CD4-positive, alpha-beta T cell treated with Interleukin-17A for 1 hour (primary cell): ENCODE results near the gene RASSF8.

ENCODE experiments used
- DNase-seq: peaks from one replicate; pipeline ENCODE4 v3.0.0-alpha.2; 2020

The RASSF8 gene

DNA sequence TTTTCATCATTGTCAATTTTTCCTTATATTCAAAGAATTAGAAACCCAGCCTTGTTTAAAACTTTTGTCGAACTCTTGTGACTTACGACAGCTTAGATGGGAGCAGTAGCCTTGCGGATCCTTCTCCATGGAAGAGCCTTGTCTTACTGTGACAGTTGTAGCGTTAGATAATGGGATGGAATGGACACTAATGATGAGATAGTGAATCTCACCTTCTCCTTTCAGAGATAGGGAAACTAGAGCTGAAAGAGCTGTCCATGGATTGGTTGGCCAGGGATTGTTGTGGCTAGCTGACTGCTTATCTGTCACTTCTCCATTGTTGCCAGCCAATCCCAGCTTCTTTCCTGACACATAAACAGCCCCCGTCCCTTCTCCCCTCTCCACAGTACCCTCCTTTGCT is 107.0 kb downstream of the RASSF8 start:
- no peak for DNase-seq

DNA sequence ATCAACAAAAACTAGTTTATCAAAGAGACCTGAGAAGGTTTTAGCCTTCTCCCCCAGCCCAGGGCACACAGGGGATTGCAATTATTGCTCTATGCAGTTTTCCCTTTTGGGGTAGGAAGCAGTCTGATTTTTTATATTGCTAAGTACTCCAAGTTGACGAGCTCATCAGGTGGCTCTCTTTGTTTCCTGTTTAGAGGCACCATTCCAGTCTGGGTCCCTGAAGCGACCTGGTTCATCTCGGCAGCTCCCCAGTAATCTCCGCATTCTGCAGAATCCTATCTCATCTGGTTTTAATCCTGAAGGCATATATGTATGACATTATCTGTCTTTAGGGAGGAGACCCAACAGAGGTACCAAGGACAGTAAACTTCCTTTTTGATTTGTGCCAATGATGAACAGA is 110.0 kb downstream of the RASSF8 start:
- DNase-seq = no peak

DNA sequence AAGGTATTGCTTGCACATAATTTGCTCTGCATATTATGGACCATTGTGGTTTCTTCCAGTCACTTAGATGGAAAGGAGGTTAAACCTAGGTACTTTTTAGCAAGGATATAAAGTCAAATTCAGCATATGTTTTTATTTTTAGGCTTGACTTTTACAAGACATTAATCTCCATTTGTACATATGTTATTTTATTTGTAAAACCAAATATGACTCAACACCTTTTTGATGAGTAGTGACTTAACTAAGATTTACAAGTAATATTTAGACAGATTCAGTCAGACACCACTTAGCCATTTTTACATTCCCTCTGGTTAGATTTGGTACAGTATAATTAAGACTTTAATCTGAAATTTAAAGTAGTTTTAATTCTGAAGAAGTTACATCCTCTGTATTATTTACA is 111.3 kb downstream of the RASSF8 start:
- DNase-seq = no peak

DNA sequence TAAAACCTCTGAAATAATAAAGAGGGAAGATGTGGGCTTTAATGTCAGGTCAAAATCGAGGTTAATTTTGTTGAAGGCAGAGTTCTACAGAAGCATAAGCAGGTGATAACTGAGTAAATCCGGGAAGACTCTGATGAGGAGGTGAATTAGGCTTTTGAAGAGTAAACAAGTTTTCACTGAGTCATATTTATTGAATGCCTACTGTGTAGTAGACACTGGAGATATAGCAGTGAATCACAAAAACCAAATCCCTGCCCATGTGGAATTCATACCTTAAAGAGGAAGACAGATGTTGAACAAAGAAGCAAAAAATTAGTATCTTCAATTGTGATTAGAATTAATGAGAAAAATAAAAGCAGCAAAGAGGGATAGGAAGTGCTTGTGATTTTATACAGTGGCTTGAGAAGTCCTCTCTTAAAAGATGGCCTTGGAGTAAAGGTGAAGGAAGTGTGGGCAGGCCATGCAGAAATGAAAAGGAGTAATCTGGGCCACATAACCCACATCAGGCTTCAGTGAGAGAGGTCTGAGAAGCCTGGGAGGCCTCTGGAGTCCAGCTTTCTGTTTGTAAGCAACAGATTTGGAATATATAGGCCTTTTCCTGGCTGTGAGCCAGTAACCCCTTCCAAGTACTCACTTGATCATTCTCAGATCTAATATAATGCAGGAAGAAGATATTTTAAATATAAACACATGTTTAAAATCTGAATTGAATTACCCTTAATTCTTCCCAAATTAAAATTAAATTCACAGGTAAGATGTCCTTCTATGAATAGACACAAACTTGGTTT is 119.6 kb downstream of the RASSF8 start:
- DNase-seq = no peak

DNA sequence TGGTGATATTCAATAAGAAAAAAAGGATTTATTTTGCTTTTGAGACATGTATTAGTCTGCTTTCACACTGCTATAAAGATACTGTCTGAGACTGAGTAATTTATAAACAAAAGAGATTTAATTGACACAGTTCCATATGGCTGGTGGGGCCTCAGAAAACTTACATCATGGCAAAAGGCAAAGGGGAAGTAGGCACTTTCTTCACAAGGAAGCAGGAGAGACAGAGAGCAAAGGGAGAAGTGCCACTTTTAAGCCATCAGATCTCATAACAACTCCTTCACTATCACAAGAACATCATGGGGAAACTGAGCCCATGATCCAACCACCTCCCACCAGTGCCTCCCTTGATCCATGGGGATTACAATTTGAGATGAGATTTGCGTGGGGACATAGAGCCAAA is 122.4 kb downstream of the RASSF8 start:
- DNase-seq = no peak

DNA sequence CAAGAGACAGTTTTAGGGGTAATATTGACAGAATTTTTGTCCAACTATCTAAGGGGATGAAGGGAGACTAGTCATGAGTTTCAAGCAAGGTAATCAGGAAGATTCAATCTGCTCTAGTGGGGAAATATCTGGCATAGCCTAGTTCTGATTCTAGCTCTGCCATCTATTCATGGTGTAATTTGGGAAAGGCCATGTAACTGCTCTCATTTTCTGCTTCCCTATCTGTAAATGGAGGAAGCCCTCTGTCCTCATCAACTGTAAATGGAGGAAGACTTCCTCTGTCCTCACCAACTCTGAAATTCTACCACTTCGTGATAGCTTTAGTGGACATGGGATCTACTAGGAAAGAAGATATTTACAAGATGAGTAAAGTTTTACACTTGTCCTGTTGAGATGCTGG is 128.5 kb downstream of the RASSF8 start:
- DNase-seq = no peak

DNA sequence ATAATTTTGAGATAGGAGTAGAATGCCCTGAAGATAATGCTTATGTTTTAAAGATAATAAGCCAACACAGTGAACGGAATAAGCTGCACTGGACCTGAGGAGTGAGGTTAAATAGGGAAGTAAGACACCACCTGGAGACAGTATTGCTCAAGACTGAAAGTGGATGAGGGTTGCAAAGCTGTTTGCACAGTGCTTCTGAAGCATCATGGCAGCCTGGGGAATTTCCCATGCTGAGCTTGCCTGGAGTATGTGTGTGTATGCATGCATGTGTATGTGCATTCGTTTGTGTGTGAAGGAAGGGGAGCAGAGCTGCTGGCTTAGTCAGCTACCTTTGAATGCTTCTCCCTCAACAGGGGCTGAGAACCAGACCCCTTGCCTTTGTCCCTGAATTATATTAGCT is 130.5 kb downstream of the RASSF8 start:
- no peak for DNase-seq

DNA sequence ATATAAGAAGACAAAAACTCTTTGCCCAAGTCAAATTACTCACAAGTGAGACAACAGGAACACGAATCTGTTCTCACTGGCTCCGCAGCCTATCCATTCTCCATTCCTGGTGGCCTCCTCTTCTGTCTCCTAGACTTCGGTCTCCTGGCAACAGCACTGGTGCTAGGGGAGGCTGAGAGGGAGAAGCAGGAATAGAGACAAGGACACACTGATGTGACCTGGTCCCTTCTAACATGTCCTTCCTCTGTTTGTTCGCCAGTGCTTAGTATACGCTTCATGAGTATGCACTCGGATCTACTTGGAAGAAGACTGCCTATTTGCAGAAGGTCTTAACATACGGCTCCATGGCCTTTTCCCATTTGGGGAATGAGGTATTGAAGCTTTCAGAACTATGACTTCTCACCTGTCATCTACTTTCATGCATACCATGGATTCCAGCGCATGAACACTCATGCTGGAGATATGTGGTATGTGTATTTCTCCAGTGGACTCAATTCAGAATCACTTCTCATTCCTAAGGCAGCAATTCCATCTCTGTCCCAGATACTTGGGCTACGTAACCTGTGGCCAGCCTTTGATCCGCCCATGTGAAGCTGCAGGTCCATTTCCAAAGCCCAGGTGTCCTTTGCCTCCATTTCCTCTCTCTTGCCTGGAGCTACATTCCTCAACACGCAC is 132.5 kb downstream of the RASSF8 start:
- DNase-seq = no peak

DNA sequence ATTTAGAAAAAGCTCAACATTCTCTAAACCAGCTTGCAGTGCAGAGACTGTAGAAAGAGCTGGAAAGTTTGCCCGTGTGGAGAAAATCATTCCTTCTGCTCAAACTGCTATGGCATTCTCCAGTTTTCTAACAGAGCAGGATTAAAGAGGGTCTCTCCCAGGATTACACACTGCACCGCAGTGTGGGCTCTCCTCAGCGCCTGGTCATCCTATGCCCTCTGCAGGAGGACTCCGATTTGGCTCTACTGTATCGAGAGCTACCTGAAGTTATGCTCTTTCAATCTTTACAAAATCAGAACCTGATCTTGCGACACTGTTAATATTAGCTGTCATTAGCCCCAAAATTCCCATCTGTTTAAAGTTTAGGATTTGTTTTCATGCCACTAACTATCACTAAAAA is 133.3 kb downstream of the RASSF8 start:
- no peak for DNase-seq

DNA sequence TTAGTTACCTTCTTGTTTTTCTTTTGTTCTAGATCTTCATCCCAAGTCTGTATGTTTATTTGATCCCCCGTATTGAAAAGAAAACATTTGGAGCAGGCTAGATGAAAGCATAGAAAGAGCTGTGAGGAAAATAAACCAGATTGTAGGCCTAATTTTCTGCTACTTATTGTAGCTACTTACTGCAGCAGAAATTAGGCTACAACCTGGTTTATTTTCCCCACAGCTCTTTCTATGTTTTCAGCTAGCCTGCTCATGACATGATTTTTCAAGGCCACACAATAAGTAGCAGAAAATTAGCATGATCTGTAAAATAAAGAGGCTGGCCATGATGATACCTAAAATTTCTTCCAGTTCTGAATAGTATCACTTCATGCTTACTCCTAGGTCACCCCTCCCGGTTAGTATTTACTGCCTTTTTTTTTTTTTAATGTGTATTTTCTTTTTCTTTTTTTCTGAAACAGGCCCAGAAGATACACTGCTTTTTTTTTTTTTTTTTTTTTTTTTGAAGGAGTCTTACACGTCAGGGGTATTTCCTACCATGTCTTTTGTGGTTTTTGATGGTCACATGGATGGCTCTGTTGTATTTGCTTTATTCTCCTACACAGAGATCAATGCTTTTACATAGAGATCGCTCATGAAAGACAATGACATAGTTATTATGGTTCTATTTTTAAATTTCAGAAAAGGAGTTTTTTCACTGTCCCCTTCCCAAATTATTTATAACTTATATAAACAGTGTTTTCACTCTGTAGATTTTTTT is 134.0 kb downstream of the RASSF8 start:
- DNase-seq = no peak

DNA sequence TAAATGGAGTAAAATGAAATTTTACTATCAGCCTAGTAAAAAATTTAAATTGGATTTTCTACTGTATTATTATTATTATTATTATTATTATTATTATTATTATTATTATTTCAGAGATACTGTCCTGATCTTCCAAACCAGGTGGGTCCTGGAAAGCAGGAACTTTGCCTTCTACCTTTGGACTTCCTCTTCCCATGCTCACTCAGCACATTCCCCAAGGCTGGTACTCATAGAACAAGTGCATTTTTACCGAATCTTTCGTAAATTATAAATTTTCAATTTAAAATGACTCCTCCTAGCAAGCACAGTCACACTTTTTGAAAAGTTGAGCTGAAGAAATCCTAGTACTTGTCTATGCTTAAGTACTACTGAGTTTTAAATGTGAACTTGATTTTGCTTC is 136.7 kb downstream of the RASSF8 start:
- no peak for DNase-seq

DNA sequence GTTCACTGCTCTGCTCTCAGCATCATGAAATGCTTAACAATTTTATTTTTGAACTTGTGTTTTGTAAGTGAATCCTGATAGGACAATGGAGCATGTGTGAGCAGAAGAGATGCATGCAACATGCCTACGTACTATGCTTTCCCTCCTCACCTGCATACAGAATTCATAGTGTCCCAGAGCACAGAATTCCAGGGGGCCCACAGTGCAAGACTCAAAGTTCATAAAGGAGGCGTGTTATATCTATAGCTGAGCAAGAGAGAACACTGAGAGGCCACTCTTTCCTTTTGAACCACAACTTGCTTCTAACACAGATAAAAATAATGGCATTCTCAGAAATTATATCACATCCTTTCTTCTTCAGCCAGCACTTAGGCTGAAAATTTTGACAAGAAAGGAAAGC is 137.6 kb downstream of the RASSF8 start:
- DNase-seq = no peak

DNA sequence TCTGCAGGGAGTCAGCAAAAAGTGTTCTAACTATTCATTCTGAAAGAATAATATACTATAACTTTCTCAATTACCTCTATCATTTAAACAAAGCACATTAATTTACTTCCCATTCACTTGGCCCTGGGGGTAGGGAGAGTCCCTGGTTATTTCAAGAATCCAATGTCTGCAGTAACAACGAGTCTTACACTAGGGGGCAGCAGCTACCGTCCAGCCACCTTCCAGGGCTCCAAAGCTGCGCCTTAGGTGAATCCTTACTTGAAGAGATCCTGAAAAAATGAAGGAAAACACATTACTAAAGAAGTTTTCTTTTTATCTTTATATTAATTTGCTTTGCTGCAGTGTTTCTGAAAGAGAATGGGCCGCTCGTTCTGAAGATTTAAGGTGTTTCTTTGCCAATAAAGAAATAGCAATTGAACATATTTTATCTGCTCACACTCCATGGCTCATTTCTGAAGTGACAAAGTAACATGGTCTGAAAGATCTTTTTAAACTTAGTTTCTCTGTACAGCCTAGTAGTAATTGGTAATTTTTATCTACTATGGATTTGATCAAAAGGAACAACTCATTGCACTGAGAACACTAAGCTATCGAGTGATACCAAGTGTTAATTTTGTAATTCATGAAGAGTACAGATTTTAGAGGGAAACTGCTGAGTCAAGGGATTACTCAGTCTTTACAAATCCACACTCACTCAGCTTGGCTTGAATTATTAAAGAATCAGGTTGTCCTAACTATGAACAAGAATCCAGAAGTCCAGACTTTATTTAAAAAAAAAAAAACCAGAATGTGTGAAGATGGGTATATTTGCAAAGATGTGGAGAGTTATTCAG is 138.8 kb downstream of the RASSF8 start:
- peak; percentile 63 for DNase-seq

DNA sequence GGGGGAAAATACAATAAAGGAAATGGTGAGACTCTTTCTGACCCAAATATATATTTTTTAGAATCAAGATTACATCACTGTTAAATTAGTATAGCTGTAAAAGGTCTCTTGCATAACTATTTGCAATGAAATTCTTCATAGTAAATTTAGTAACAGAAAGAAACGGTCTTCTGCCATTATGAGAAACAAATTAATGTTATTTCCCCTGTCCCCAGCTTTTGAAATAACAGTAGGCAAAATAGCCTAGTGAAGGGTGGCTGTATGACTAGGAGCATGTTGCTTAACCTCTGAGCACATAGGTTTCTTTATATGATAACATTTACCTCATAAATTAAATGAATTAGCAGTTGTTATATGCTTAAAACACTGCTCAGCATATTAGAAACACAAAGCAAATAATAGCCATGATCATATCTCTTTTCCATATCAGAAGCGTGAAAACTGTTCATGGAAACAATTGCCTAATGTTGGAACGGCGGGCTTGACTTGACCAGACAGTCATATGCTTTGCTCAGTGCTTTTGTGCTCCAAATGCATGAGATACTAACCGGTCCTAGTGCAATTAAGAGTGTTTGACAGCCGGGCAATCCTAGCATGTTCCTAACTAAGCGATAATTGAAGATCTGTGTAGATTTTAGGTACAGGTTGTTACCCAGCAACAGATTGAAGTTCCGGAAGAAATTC is 142.3 kb downstream of the RASSF8 start:
- no peak for DNase-seq

DNA sequence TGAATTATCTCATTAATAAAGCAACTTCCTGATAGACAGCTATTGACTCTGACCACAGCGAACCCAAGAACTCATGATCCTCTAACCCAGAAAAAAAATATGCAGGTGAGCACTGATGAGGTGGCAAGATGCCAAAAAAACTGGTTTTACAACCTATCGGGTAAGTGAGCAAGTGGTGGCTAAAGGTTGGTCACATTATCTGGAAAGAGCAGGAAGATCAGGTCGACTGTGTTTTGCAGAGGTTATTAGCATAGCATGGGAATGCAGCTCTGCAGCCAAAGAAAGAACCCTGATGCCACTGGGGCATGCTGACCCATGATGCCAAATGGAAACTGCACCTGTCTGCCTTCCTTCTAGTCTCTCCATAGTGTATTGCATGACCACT is 142.9 kb downstream of the RASSF8 start:
- no peak for DNase-seq

DNA sequence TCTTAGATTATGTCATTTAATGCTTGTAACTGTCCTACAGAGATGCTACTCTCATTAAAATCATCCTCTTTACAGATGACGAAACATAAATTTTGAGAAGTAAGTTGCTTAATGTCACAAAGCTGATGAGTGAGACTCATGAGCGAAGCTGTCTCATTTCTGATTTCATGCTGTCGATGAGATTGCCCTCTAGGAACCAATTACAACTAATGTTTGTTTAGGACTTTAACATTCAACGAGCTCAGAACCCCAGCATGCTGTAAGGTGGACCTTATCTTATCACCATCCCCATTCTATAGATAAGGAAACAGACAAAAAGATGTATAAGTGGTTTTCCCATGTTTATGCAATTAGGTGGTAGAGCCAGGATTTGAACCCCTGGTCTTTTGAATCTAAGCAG is 143.3 kb downstream of the RASSF8 start:
- DNase-seq = no peak

DNA sequence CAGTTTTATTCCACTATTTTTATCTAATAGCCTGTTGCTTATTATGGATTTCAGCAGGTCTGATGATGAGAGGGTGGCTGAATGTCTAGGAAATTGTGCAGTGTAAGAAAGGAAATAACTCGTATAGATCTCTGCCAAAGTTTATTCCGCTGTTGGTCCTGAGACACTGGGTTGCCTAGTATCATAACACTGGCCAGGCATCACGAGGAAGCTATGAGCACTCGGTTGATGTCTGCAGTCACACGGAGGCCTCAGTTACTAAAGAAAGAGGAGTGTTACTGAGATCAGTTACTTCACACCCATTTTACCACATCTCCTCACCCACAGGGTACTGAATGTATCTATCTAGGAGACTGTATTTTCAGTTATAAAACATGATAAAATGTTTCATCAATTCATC is 144.5 kb downstream of the RASSF8 start:
- DNase-seq = no peak

DNA sequence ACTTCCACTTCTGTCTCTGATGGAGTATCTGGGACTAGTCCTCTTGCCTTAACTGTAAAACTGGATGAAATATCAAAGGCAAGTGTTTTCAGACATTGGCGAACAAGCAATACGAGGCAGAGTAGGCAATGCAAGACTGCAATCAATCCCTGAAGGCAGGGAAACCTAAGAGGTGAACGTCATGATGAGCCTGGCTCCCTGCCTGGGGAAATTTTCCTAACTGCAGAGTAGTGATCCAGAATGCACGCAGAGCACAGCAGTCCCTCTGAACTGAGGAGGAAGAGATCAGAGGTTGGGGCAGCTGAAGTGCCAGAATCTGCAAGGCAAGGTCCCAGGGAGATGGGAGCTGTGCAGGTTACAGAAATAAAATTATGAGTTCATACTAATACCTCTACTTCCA is 147.9 kb downstream of the RASSF8 start:
- DNase-seq = no peak

DNA sequence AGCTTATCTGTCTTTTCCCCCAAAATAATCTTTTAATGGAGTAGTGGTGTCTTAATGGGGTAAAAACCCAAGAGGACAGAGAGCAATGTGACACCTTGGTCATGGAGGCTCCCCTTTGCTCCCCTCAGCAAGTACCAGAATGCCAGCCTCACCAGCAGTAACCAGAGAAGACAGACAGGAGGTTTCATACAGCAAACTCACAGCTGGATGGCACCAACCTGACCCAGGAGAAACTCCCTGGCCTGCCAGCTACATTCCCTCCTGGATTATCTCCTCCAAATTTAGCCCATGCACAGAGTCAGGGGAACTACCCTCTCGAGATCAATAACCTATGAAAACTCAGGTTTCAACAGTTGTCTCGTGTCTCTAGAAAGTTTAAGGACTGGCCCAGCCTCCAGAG is 150.4 kb downstream of the RASSF8 start:
- DNase-seq = no peak

DNA sequence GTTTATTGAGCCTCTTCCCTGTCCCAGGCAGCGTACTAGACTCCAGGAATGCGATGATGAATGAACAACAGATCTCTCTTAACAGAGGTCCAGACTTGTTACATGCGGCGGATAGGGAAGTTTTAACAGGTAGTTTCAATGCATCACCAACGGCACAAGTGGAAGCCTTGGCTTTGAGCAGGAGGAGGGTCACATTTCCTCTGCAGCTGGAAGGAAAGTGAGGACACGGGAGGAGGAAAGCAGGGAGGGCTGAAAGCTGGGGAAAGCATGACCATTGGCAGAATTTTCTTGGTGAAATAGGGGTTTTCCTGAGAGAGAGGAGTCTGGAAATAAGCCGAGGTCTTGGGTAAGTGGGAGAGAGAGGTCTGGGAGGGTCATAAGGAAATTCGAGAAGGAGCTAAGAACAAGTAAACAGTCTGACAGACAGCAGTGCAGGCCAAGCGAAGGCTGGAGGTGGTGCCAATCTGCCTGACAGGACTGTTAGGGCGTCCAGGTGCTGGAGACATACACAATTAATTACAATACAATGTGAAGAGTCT is 150.9 kb downstream of the RASSF8 start:
- no peak for DNase-seq

DNA sequence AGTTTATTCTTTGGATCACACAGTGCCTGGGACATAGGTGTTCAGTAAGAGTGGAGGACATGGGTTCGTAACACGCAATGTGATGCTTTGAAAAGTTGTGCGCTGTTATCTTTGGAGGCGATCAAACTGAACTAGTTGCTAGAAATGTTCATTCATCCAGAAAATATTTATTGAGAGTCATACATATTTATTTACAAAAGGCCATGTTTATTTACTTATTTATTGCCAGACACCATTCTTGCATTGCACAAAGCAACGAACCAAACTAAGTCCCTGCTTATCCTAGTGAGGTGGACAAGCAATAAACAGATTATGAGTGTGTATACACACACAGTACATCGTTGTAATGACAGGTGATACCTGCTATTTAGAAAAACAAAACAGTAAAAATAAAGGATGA is 153.8 kb downstream of the RASSF8 start:
- no peak for DNase-seq

DNA sequence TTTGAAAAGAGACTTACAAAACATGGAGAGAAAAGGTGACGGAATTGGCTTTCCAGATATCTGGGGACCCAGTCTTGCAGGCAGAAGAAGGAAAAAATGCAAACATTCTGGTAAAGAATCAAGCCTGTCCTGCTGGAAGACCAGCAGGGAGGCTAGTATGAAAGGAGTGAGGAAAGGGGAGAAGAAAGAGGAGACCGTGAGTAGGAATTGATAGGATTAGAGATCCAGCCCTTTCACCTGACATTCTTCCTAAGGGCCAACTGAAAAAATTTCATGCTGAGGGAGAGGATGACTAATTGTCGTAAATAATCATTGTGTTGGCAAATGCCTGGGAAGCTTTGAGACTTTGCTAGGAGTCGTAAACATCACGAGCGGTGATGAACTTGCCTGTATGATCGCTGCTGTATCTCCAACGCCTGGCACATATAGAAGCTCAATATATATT is 154.2 kb downstream of the RASSF8 start:
- DNase-seq = no peak
